ENCODE measurements around the gene CNTNAP2. TPM values are rescaled to one million over a fixed set of nuclear protein-coding genes. Genes with fewer than 3 reads are reported as not detected.

CNTNAP2 gene
- total and polyA plus RNA-seq, 2 of the 8 experiments (the other 6 are each of a cell fraction or from before 2014, with no cell fraction given), result 27.9 to 71.0 TPM

- no peak for TF ChIP-seq EGR1 (IDR thresholded peaks at IDR 0.05; ENCODE audit: borderline replicate concordance, low read depth, low read length)
- TF ChIP-seq ATF2 (IDR thresholded peaks at IDR 0.05; ENCODE audit: low read length), result no peak
- TF ChIP-seq JUND (IDR thresholded peaks at IDR 0.05; ENCODE audit: low read length), result no peak
- TF ChIP-seq CTBP2 (IDR thresholded peaks at IDR 0.05; ENCODE audit: borderline replicate concordance, insufficient read depth, insufficient read length, low read length), result no peak
- no peak for TF ChIP-seq BACH1 (IDR thresholded peaks at IDR 0.05; ENCODE audit: low read length)
- TF ChIP-seq POLR2A (IDR thresholded peaks at IDR 0.05; ENCODE audit: control extremely low read depth in 1 of 2, low read depth in 2 of 2, low read length in 2 of 2), result no peak
- no peak for FAIRE-seq
Observed at GRCh38 chr7:148419856-148420832, 2303.5 kb downstream of the CNTNAP2 start.

More at GRCh38 chr7:148419856-148420832, 2303.5 kb downstream of the CNTNAP2 start:
- H3K4me1 ChIP-seq (replicated peaks in 1 of 4; ENCODE audit: control insufficient read depth in 3 of 4, insufficient read depth in 4 of 4, low read length in 3 of 4), result no peaks in the 10 kb centered on the region
- ChIA-PET POLR2A (ENCODE audit: partially characterized antibody) (no interaction called here), CTCF (ENCODE audit: partially characterized antibody) (interaction anchor here (1.2 kb wide), 1 partner anchor 34 kb away, joined by 3 read pairs; no protein-coding TSS in a partner anchor)
- H2BK120ac ChIP-seq (replicated peaks; ENCODE audit: low read depth, low read length), result no peak overlapping the region
- peaks cover 0 to 11% (median 2%) of the 10 kb centered on the region in 4 experiments; a peak in 3 of 8 replicates for H3K36me3 ChIP-seq (ENCODE audit: control insufficient read depth in 2 of 4, insufficient read depth in 4 of 4, low read length in 3 of 4)
- H3K4me3 ChIP-seq (ENCODE audit: extremely low read depth in 1 of 4, insufficient read depth in 2 of 4, low read depth in 3 of 4, low read length in 4 of 4), result no peak overlapping the region
- no peak overlapping the region for H3K56ac ChIP-seq (replicated peaks; ENCODE audit: insufficient read length, low read depth, low read length)
- peaks cover 3 to 6% of the 10 kb centered on the region in 2 experiments; a peak in 1 of 4 replicates for H3K9me3 ChIP-seq (ENCODE audit: insufficient read depth in 2 of 2, low read depth in 1 of 2, low read length in 1 of 2)
- H2AFZ ChIP-seq (ENCODE audit: low read length), result no peak overlapping the region
- no peak overlapping the region for H3K4ac ChIP-seq (replicated peaks; ENCODE audit: insufficient read length, low read depth, low read length)
- H3K9ac ChIP-seq (replicated peaks in 1 of 4; ENCODE audit: extremely low read depth in 1 of 4, low read depth in 3 of 4, low read length in 3 of 4), result no peak overlapping the region
- H3K23me2 ChIP-seq (ENCODE audit: low read depth, low read length), result no peaks in the 10 kb centered on the region; the same call in 1 of the 2 replicates
- H3K23ac ChIP-seq (ENCODE audit: insufficient read length), result no peak overlapping the region
- no peak overlapping the region for H4K8ac ChIP-seq (ENCODE audit: extremely low read depth, insufficient read depth, low read length)
- H3K79me2 ChIP-seq (ENCODE audit: control insufficient read depth in 1 of 2, insufficient read depth in 2 of 2, low read length in 2 of 2), result no peaks in the 10 kb centered on the region
- H4K91ac ChIP-seq (replicated peaks; ENCODE audit: insufficient read length, low read length), result no peak overlapping the region
- no peak overlapping the region for H2BK12ac ChIP-seq (ENCODE audit: low read depth, low read length)
- H4K5ac ChIP-seq (ENCODE audit: insufficient read length, low read depth, low read length), result no peak overlapping the region
- H3K27me3 ChIP-seq (replicated peaks in 1 of 4; ENCODE audit: control insufficient read depth in 3 of 4, extremely low read depth in 1 of 4, insufficient read depth in 3 of 4, low read length in 3 of 4), result no peaks in the 10 kb centered on the region
- no peak overlapping the region for H3K14ac ChIP-seq (ENCODE audit: insufficient read length)
- no peak for DNase-seq (ENCODE audit: low read depth in 1 of 2, low spot score in 2 of 2)
- no peak overlapping the region for H2BK15ac ChIP-seq (ENCODE audit: low read length)
- no peaks in the 10 kb centered on the region for H3K79me1 ChIP-seq (ENCODE audit: low read depth, low read length)
- 92% methylated on average over 11 of the region's 11 CpGs; no CpG with 5 or more reads in 1 of the 2 experiments for WGBS, 2 experiments (ENCODE audit: extremely low coverage in 1 of 2, insufficient coverage in 1 of 2, insufficient read length in 1 of 2, insufficient replicate concordance in 2 of 2, low coverage in 1 of 2, low lambda C conversion rate in 2 of 2, missing lambda C conversion rate in 1 of 2)
- no peak overlapping the region for H2AK5ac ChIP-seq (ENCODE audit: low read depth, low read length)
- no peaks in the 10 kb centered on the region for H4K20me1 ChIP-seq (replicated peaks in 1 of 2; ENCODE audit: control insufficient read depth in 1 of 2, insufficient read depth in 2 of 2, low read length in 2 of 2)
- H3K4me2 ChIP-seq (ENCODE audit: insufficient read depth in 1 of 2, low read depth in 2 of 2, low read length in 2 of 2), result no peak overlapping the region
- no peak overlapping the region for H2BK20ac ChIP-seq (ENCODE audit: low read length)
- no peak overlapping the region for H3K27ac ChIP-seq (ENCODE audit: low read depth, low read length)
- no peak overlapping the region for H3K18ac ChIP-seq (ENCODE audit: extremely low read depth, low read length)
- H2BK5ac ChIP-seq (ENCODE audit: low read depth, low read length), result no peak overlapping the region
